ENCODE measurements around the gene GLDC. TPM values are rescaled to one million over a fixed set of nuclear protein-coding genes. Genes with fewer than 3 reads are reported as not detected.

Gene GLDC
- total and polyA plus RNA-seq, 10 of the 15 experiments (the other 5 are each of a cell fraction or from before 2014, with no cell fraction given): 33.1 to 165 (median 114) TPM

GRCh38 chr9:6498982-6499381, 146.5 kb downstream of the GLDC start:
- in situ Hi-C loops (cut with MboI): no loop called here

More at GRCh38 chr9:6498982-6499381, 146.5 kb downstream of the GLDC start:
- DNase-seq (ENCODE audit: low read depth, low spot score) (no peak), ATAC-seq (no peak), FAIRE-seq (no peak)
- WGBS (ENCODE audit: insufficient coverage, insufficient replicate concordance, low lambda C conversion rate, missing lambda C conversion rate): 94% methylated on average over 1 of the region's 1 CpG
- Histone ChIP-seq H3K79me2 (ENCODE audit: control insufficient read depth, insufficient read depth, low read length) (no peaks in the 10 kb centered on the region), H3K27ac (ENCODE audit: control insufficient read depth, insufficient read depth) (no peak overlapping the region), H4K20me1 (ENCODE audit: control insufficient read depth, insufficient read depth) (no peaks in the 10 kb centered on the region), H2AFZ (ENCODE audit: control insufficient read depth, low read depth, low read length) (no peak overlapping the region), H3K36me3 (ENCODE audit: control insufficient read depth in 2 of 2, insufficient read depth in 2 of 2, low read length in 1 of 2) (peaks cover 3 to 14% of the 10 kb centered on the region in 2 experiments), H3K4me3 (no peak overlapping the region), H3K9me3 (replicated peaks; ENCODE audit: control insufficient read depth, insufficient read depth, low read length) (no peaks in the 10 kb centered on the region), H3K4me2 (ENCODE audit: control insufficient read depth, insufficient read depth) (no peak overlapping the region), H3K4me1 (ENCODE audit: control insufficient read depth, insufficient read depth, low read length) (no peaks in the 10 kb centered on the region), H3K27me3 (replicated peaks in 1 of 2; ENCODE audit: control insufficient read depth in 2 of 2, insufficient read depth in 2 of 2, low read length in 1 of 2) (no peaks in the 10 kb centered on the region), H3K9ac (ENCODE audit: control insufficient read depth, insufficient read depth, low read length) (no peak overlapping the region)
- CTCF ChIA-PET: interaction anchor here (1.0 kb wide), 1 partner anchor 144 kb away, joined by 4 read pairs; no protein-coding TSS in a partner anchor
- POLR2A ChIA-PET: no interaction called here
- RAD21 ChIA-PET (ENCODE audit: unreplicated experiment): no interaction called here
- intact Hi-C loops (cut with micrococcal nuclease; ENCODE audit: unreplicated experiment): loop anchor here (5.0 kb wide), 1 partner anchor 147 kb away; no protein-coding TSS in a partner anchor
- no TSS peak for BruUV-seq (replicated peaks)
- TF ChIP-seq FOXM1 (IDR thresholded peaks at IDR 0.05; ENCODE audit: low read depth, low read length): no peak
- TF ChIP-seq STAT3 (IDR thresholded peaks at IDR 0.05; ENCODE audit: low read depth, low read length): no peak
- no peak for TF ChIP-seq MTA2 (IDR thresholded peaks at IDR 0.05; ENCODE audit: low read depth)
- TF ChIP-seq EZH2 (IDR thresholded peaks at IDR 0.05; ENCODE audit: borderline replicate concordance, control insufficient read depth, low read depth, low read length): no peak
- no peak for TF ChIP-seq SREBF2 (IDR thresholded peaks at IDR 0.05; ENCODE audit: low read length)
- no peak for TF ChIP-seq RUNX3 (IDR thresholded peaks at IDR 0.05; ENCODE audit: low read length)
- no peak for TF ChIP-seq BHLHE40 (IDR thresholded peaks at IDR 0.05; ENCODE audit: borderline replicate concordance in 1 of 2, low read depth in 2 of 2, low read length in 1 of 2)
- TF ChIP-seq ZNF592 (IDR thresholded peaks at IDR 0.05): no peak
- no peak for TF ChIP-seq SMAD1 (IDR thresholded peaks at IDR 0.05; ENCODE audit: low read depth, partially characterized antibody)
- no peak for TF ChIP-seq ZNF24 (IDR thresholded peaks at IDR 0.05)
- TF ChIP-seq NR2F1 (conservative IDR thresholded peaks at IDR 0.05): no peak
- no peak for TF ChIP-seq NBN (IDR thresholded peaks at IDR 0.05)
- TF ChIP-seq E2F8 (IDR thresholded peaks at IDR 0.05; ENCODE audit: low read depth, partially characterized antibody): no peak
- no peak for TF ChIP-seq PAX5 (IDR thresholded peaks at IDR 0.05; ENCODE audit: borderline replicate concordance, low read depth, low read length)
- TF ChIP-seq WRNIP1 (IDR thresholded peaks at IDR 0.05; ENCODE audit: borderline replicate concordance, low read depth, low read length): no peak
- no peak for TF ChIP-seq SUZ12 (IDR thresholded peaks at IDR 0.05; ENCODE audit: unreplicated experiment)
- TF ChIP-seq NRF1 (conservative IDR thresholded peaks at IDR 0.05; ENCODE audit: low read depth, low read length): no peak
- TF ChIP-seq BCL11A (IDR thresholded peaks at IDR 0.05; ENCODE audit: low read depth, low read length): no peak
- SMC1A ChIA-PET (ENCODE audit: uncharacterized antibody, unreplicated experiment): interaction anchor here (0.7 kb wide), 2 partner anchors 10 to 85 kb away, joined by 3 read pairs; no protein-coding TSS in a partner anchor

All from GM12878 (cell line).